HepG2 (cell line): ENCODE data around the gene MBIP.

ENCODE experiments used
- ASH2L ChIP-seq: fragments of 300-600, 200-600 bp; sonication (generic); IDR thresholded peaks from 2 replicates; pipeline ENCODE4 v1.7.0; 2017; ENCODE audit warnings: low read depth, mild to moderate bottlenecking, moderate library complexity, mixed read lengths, low read length; ENCODE audit not compliant: insufficient read length
- SAFB2 ChIP-seq: sonication (generic); formaldehyde crosslinking; IDR thresholded peaks from 2 replicates; pipeline ENCODE4 v1.5.1; 2020; ENCODE audit warnings: missing genetic modification reagents, low read depth, mild to moderate bottlenecking, borderline replicate concordance
- SETDB1 ChIP-seq: sonication (generic); formaldehyde crosslinking; IDR thresholded peaks from 2 replicates; pipeline ENCODE4 v1.5.1; 2020; ENCODE audit warnings: missing genetic modification reagents, mild to moderate bottlenecking, borderline replicate concordance
- TAF1 ChIP-seq: sonication (generic); formaldehyde crosslinking; IDR thresholded peaks from 2 replicates; pipeline ENCODE4 v1.4.0; 2020; ENCODE audit warnings: missing genetic modification reagents
- ZC3H4 ChIP-seq: sonication (generic); formaldehyde crosslinking; IDR thresholded peaks from 2 replicates; pipeline ENCODE4 v1.4.0; 2020; ENCODE audit warnings: missing genetic modification reagents, borderline replicate concordance
- TF ChIP-seq, protein P1 (sequence below), 2 experiments: fragments of 450-650 bp in 1 of 2; sonication (generic) in 1 of 2; formaldehyde crosslinking; IDR thresholded peaks; 2 replicates each; pipeline versions ENCODE4 v1.5.0 to v1.8.0; 2020 to 2022; ENCODE audit warnings: mild to moderate bottlenecking in 1 of 2, missing genetic modification reagents in 1 of 2

DNA sequence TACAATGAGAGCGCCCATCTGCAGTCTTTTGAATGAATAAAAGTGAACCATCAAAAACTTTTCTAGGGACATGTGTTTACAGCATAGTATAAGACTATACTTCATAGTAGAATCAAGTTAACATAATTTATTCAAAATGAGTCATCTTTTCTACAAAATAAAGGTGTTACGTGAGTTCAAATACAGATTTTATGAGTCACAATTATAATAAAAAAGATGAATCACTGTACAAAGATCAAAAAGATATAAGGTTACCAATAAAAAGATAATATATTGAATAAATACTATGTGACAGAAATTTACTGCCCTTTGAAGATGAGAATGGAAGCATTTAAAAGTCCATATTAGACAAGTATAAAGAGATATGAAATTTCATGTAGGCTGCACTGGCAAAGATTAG lies 2.8 kb downstream of the MBIP start:
- TF ChIP-seq SAFB2 (CRISPR knock-in tag) (no peak), TAF1 (CRISPR knock-in tag) (no peak), ZC3H4 (no peak), ASH2L (no peak), SETDB1 (no peak)
- TF ChIP-seq, protein P1, sequence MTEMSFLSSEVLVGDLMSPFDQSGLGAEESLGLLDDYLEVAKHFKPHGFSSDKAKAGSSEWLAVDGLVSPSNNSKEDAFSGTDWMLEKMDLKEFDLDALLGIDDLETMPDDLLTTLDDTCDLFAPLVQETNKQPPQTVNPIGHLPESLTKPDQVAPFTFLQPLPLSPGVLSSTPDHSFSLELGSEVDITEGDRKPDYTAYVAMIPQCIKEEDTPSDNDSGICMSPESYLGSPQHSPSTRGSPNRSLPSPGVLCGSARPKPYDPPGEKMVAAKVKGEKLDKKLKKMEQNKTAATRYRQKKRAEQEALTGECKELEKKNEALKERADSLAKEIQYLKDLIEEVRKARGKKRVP (CRISPR knock-in tag; IDR thresholded peaks at IDR 0.05): no peak
